ENCODE data around the gene AKNA. TPM values are rescaled to one million over a fixed set of nuclear protein-coding genes. Genes with fewer than 3 reads are reported as not detected.

The AKNA gene
- total and polyA plus RNA-seq, 2 of the 8 experiments (the other 6 are each of a cell fraction or from before 2014, with no cell fraction given) = 21.0 to 27.4 TPM

- H3K4me3 ChIP-seq (ENCODE audit: extremely low read depth in 1 of 4, insufficient read depth in 2 of 4, low read depth in 3 of 4, low read length in 4 of 4) = no peak overlapping the region
- H3K9me3 ChIP-seq (ENCODE audit: insufficient read depth in 2 of 2, low read depth in 1 of 2, low read length in 1 of 2) = no peaks in the 10 kb centered on the region
- no peak overlapping the region for H2BK12ac ChIP-seq (ENCODE audit: low read depth, low read length)
- H3K4me2 ChIP-seq (ENCODE audit: insufficient read depth in 1 of 2, low read depth in 2 of 2, low read length in 2 of 2) = no peak overlapping the region
- H2AK5ac ChIP-seq (ENCODE audit: low read depth, low read length) = no peak overlapping the region
- H3K36me3 ChIP-seq (ENCODE audit: control insufficient read depth in 2 of 4, insufficient read depth in 4 of 4, low read length in 3 of 4) = peaks cover 3 to 41% (median 28%) of the 10 kb centered on the region in 4 experiments; a peak in 7 of 8 replicates
- 85 to 100% methylated on average over 1 to 10 of the region's 10 CpGs for whole genome bisulfite sequencing, 2 experiments (ENCODE audit: extremely low coverage in 1 of 2, insufficient coverage in 1 of 2, insufficient read length in 1 of 2, insufficient replicate concordance in 2 of 2, low coverage in 1 of 2, low lambda C conversion rate in 2 of 2, missing lambda C conversion rate in 1 of 2)
- peaks cover 7 to 24% (median 12%) of the 10 kb centered on the region in 4 experiments; a peak in 6 of 7 replicates for H3K4me1 ChIP-seq (replicated peaks in 1 of 4; ENCODE audit: control insufficient read depth in 3 of 4, insufficient read depth in 4 of 4, low read length in 3 of 4)
- no peak overlapping the region for H4K5ac ChIP-seq (ENCODE audit: insufficient read length, low read depth, low read length)
- no peak overlapping the region for H3K4ac ChIP-seq (replicated peaks; ENCODE audit: insufficient read length, low read depth, low read length)
- no peak overlapping the region for H2BK20ac ChIP-seq (ENCODE audit: low read length)
- H3K14ac ChIP-seq (ENCODE audit: insufficient read length) = no peak overlapping the region
- H4K91ac ChIP-seq (replicated peaks; ENCODE audit: insufficient read length, low read length) = no peak overlapping the region
- no peak overlapping the region for H3K56ac ChIP-seq (replicated peaks; ENCODE audit: insufficient read length, low read depth, low read length)
- no peak overlapping the region for H2BK120ac ChIP-seq (replicated peaks; ENCODE audit: low read depth, low read length)
- H3K27me3 ChIP-seq (replicated peaks in 1 of 4; ENCODE audit: control insufficient read depth in 3 of 4, extremely low read depth in 1 of 4, insufficient read depth in 3 of 4, low read length in 3 of 4) = no peaks in the 10 kb centered on the region
- no peak overlapping the region for H3K23ac ChIP-seq (ENCODE audit: insufficient read length)
- no peak overlapping the region for H3K18ac ChIP-seq (ENCODE audit: extremely low read depth, low read length)
- no peak for DNase-seq (ENCODE audit: low read depth in 1 of 2, low spot score in 2 of 2)
- H3K79me1 ChIP-seq (ENCODE audit: low read depth, low read length) = no peaks in the 10 kb centered on the region
- H3K79me2 ChIP-seq (ENCODE audit: control insufficient read depth in 1 of 2, insufficient read depth in 2 of 2, low read length in 2 of 2) = no peaks in the 10 kb centered on the region
- H3K23me2 ChIP-seq (ENCODE audit: low read depth, low read length) = peaks cover 11% of the 10 kb centered on the region; the same call in 1 of the 2 replicates
- H4K8ac ChIP-seq (ENCODE audit: extremely low read depth, insufficient read depth, low read length) = no peak overlapping the region
- peaks cover 0 to 2% of the 10 kb centered on the region in 2 experiments for H4K20me1 ChIP-seq (replicated peaks in 1 of 2; ENCODE audit: control insufficient read depth in 1 of 2, insufficient read depth in 2 of 2, low read length in 2 of 2)
- H3K9ac ChIP-seq (replicated peaks in 1 of 4; ENCODE audit: extremely low read depth in 1 of 4, low read depth in 3 of 4, low read length in 3 of 4) = no peak overlapping the region
- POLR2A ChIA-PET (ENCODE audit: partially characterized antibody) = interaction anchor here (1.0 to 1.4 kb wide), 4 partner anchors 10 to 49 kb away, joined by 3 to 4 read pairs (median 3); no protein-coding TSS in a partner anchor
- no peak for FAIRE-seq
- H2BK15ac ChIP-seq (ENCODE audit: low read length) = no peak overlapping the region
- H2AFZ ChIP-seq (ENCODE audit: low read length) = no peak overlapping the region
- no peak overlapping the region for H3K27ac ChIP-seq (ENCODE audit: low read depth, low read length)
- H2BK5ac ChIP-seq (ENCODE audit: low read depth, low read length) = no peak overlapping the region
- CTCF ChIA-PET (ENCODE audit: partially characterized antibody) = interaction anchor here (0.5 to 1.7 kb wide), 5 partner anchors 20 to 38 kb away, joined by 3 read pairs; no protein-coding TSS in a partner anchor
- TF ChIP-seq BCL11A (IDR thresholded peaks at IDR 0.05; ENCODE audit: low read depth in 2 of 2, low read length in 2 of 2) (no peak), SIN3A (conservative IDR thresholded peaks at IDR 0.05 in 1 of 2, IDR thresholded peaks at IDR 0.05 in 1 of 2; ENCODE audit: low read depth in 1 of 2, low read length in 2 of 2) (no peak), YY1 (IDR thresholded peaks at IDR 0.05; ENCODE audit: low read depth, low read length) (no peak), TBP (IDR thresholded peaks at IDR 0.05; ENCODE audit: low read depth, low read length) (no peak), SP2 (IDR thresholded peaks at IDR 0.05; ENCODE audit: low read length) (no peak), KDM4A (IDR thresholded peaks at IDR 0.05; ENCODE audit: low read depth, low read length, severe bottlenecking) (no peak), RXRA (IDR thresholded peaks at IDR 0.05; ENCODE audit: insufficient read depth, low read depth, low read length) (no peak), ATF3 (IDR thresholded peaks at IDR 0.05; ENCODE audit: insufficient read depth, low read depth, low read length) (no peak), BACH1 (IDR thresholded peaks at IDR 0.05; ENCODE audit: low read length) (no peak), CBX5 (IDR thresholded peaks at IDR 0.05; ENCODE audit: low read depth, low read length) (no peak), RAD21 (IDR thresholded peaks at IDR 0.05 in 1 of 2, conservative IDR thresholded peaks at IDR 0.05 in 1 of 2; ENCODE audit: low read depth in 2 of 2, low read length in 2 of 2) (no peak), CEBPB (IDR thresholded peaks at IDR 0.05; ENCODE audit: low read depth, low read length) (no peak)
Observed at GRCh38 chr9:114366334-114367128, 21.3 kb downstream of the AKNA start.
